Testis (tissue), 3 donors: Measurements from ENCODE around the gene CORO1C. TPM values are rescaled to one million over a fixed set of nuclear protein-coding genes. Genes with fewer than 3 reads are reported as not detected.

Source experiments
- DNase-seq: peaks from one replicate; pipeline ENCODE4 v3.0.0-alpha.2; 2019
- H3K27ac ChIP-seq, 2 donors: fragments of 200-600 bp; sonication (generic); one replicate each; pipeline ENCODE4 v1.5.1; 2019
- H3K27me3 ChIP-seq: fragments of 200-600 bp; sonication (generic); one replicate; pipeline ENCODE4 v1.5.1; 2019
- H3K36me3 ChIP-seq: fragments of 200-600 bp; sonication (generic); one replicate; pipeline ENCODE4 v1.5.1; 2017; ENCODE audit warnings: low read depth; ENCODE audit errors: missing control alignments
- H3K4me1 ChIP-seq: fragments of 200-600 bp; sonication (generic); one replicate; pipeline ENCODE4 v1.5.1; 2019
- H3K4me3 ChIP-seq, 2 donors: fragments of 200-600 bp; sonication (generic); one replicate each; pipeline ENCODE4 v1.5.1; 2017 to 2019
- H3K9me3 ChIP-seq: fragments of 200-600 bp; sonication (generic); one replicate; pipeline ENCODE4 v1.5.1; 2017
- POLR2A ChIP-seq: fragments of 450-650 bp; IDR thresholded peaks from one replicate; pipeline ENCODE4 v1.6.1; 2017; ENCODE audit warnings: antibody characterized with exemption, mild to moderate bottlenecking, moderate library complexity
- WGBS, 2 donors: methylation state at CpG; one replicate each; pipeline ENCODE4 v1.1.5; 2018; 5-methylcytosine and 5-hydroxymethylcytosine counted together
- intact Hi-C: fragments of 100-400 bp; cut with DNase I; formaldehyde crosslinking; loops from one replicate; pipeline ENCODE4 v1.15.1; 2023; ENCODE audit warnings: low total_unique reads
- polyA plus RNA-seq: library from polyadenylated mRNA; stranded (reverse); fragments of 350-450 nt; fragmentation: Illumina TruSeq; extraction: RNeasy Lipid Tissue Mini Kit (QIAGEN cat#74804); gene quantifications from one replicate; pipeline ENCODE4 v1.2.3, GENCODE V29; 2014; ENCODE audit warnings: low read depth, low replicate concordance; ENCODE audit not compliant: insufficient read depth
- total RNA-seq, 2 donors: library from RNA; depleted of rRNA; stranded (reverse); fragments of >200 nt; gene quantifications; one replicate each; pipeline ENCODE4 v1.2.3, GENCODE V29; 2016
- TF ChIP-seq, protein P1 (sequence below), 3 experiments: fragments of 450-650 bp in 2 of 3; fragments of 200-600 bp in 1 of 3; sonication (generic) in 1 of 3; IDR thresholded peaks; one replicate each; pipeline ENCODE4 v1.5.1; 2016 to 2019; ENCODE audit warnings: antibody characterized with exemption in 3 of 3, mild to moderate bottlenecking in 2 of 3, moderate library complexity in 1 of 3

CORO1C gene
- total and polyA plus RNA-seq, 3 donors from 2014 or later: 57.2 to 73.4 (median 70.2) TPM

DNA sequence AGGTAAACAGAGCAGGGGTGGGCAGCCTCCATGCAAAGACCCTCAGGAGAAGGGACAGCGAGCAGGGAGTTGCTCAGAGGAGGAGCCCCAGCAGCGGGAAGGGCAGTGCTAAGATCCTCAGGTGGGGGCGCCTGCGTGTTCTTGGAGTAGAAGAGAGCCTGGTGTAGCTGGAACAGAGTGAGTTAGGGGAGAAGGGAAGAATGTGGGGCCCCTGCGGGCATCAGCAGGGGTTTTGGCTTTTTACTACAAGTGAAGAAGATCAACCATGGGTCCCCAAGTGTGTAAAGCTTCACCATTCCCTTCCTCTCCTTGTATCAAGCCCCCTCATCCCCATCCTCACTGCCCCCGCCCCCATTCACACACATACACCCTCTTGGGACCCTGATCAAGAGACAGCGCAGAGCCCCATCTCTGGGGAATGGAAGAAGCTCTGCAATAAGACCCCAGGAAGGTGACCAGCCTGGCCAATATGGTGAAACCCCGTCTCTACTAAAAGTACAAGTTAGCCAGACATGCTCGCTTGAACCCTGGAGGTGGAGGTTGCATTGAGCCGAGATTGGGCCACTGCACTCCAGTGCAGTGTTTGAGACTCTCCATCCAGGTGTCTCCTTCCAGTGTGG is 123.2 kb downstream of the CORO1C start:
- intact Hi-C loops: no loop called here
- 94 to 95% methylated on average over 10 of the region's 10 CpGs for WGBS, 2 donors

DNA sequence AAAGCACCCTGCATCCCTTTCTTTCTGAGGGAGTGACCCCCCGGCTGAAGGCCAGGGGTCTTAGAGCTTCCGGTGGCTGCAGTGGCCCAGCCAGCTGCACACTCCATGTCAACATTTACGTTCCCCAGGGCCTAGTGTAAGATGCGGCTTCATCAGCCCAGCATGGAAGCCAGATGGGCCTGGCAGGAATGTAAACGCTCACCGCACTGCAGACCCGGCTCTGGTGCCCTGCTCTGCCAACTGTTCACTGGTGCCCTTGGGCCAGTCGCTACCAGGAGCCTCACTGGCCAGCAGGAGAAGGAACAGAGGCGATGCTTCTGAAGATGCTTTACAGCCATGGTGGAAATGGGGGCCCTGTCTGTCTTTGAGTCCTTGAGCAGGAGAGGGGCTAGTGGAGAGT is 124.8 kb downstream of the CORO1C start:
- H3K4me3 ChIP-seq: no peak overlapping the region

More for the DNA sequence above, 123.2 kb downstream of the CORO1C start:
- Histone ChIP-seq H3K27ac (no peak overlapping the region), H3K27me3 (no peaks in the 10 kb centered on the region), H3K36me3 (no peaks in the 10 kb centered on the region), H3K4me1 (peaks cover 10% of the 10 kb centered on the region), H3K4me3 (no peak overlapping the region), H3K9me3 (no peaks in the 10 kb centered on the region)
- TF ChIP-seq POLR2A: no peak
- TF ChIP-seq, protein P1, sequence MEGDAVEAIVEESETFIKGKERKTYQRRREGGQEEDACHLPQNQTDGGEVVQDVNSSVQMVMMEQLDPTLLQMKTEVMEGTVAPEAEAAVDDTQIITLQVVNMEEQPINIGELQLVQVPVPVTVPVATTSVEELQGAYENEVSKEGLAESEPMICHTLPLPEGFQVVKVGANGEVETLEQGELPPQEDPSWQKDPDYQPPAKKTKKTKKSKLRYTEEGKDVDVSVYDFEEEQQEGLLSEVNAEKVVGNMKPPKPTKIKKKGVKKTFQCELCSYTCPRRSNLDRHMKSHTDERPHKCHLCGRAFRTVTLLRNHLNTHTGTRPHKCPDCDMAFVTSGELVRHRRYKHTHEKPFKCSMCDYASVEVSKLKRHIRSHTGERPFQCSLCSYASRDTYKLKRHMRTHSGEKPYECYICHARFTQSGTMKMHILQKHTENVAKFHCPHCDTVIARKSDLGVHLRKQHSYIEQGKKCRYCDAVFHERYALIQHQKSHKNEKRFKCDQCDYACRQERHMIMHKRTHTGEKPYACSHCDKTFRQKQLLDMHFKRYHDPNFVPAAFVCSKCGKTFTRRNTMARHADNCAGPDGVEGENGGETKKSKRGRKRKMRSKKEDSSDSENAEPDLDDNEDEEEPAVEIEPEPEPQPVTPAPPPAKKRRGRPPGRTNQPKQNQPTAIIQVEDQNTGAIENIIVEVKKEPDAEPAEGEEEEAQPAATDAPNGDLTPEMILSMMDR (IDR thresholded peaks at IDR 0.05): no peak
- no peak for DNase-seq

DNA sequence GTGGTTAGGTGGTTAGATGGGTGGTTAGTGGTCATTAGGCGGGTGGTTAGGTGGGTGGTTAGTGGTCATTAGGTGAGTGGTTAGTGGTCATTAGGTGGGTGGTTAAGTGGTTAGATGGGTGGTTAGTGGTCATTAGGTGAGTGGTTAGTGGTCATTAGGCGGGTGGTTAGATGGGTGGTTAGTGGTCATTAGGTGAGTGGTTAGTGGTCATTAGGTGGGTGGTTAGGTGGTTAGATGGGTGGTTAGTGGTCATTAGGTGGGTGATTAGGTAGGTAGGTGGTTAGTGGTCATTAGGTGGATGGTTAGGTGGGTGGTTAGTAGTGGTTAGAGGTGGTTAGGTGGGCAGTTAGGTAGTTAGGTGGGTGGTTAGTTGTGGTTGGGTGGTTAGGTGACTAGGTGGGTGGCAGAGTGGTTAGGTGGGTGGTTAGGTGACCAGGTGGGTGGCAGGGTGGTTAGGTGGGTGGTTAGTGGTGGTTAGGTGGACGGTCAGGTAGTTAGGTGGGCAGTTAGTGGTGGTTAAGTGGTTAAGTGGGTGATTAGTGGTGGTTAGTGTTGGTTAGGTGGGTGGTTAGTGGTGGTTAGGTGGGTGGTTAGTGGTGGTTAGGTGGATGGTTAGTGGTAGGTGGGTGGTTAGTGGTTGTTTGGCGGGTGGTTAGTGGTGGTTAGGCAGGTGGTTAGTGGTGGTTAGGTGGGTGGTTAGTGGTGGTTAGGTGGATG is 125.5 kb downstream of the CORO1C start:
- no peaks in the 10 kb centered on the region for H3K9me3 ChIP-seq
- no peak overlapping the region for H3K4me3 ChIP-seq
- intact Hi-C loops: no loop called here
- H3K4me1 ChIP-seq: peaks cover 10% of the 10 kb centered on the region
- TF ChIP-seq POLR2A: no peak
- TF ChIP-seq, protein P1 (IDR thresholded peaks at IDR 0.05): no peak
- no peaks in the 10 kb centered on the region for H3K27me3 ChIP-seq
- no peaks in the 10 kb centered on the region for H3K36me3 ChIP-seq
- no peak for DNase-seq
- H3K27ac ChIP-seq: no peak overlapping the region
- 87 to 93% methylated on average over 4 of the region's 4 CpGs for WGBS, 2 donors

More for the DNA sequence above, 124.8 kb downstream of the CORO1C start:
- TF ChIP-seq, protein P1 (IDR thresholded peaks at IDR 0.05): no peak
- no peak for TF ChIP-seq POLR2A
- H3K27me3 ChIP-seq: no peaks in the 10 kb centered on the region
- no peak overlapping the region for H3K27ac ChIP-seq
- no peaks in the 10 kb centered on the region for H3K36me3 ChIP-seq
- no peaks in the 10 kb centered on the region for H3K9me3 ChIP-seq
- no peak for DNase-seq
- H3K4me1 ChIP-seq: peaks cover 10% of the 10 kb centered on the region
- 93 to 97% methylated on average over 9 of the region's 9 CpGs for WGBS, 2 donors
- intact Hi-C loops: no loop called here

DNA sequence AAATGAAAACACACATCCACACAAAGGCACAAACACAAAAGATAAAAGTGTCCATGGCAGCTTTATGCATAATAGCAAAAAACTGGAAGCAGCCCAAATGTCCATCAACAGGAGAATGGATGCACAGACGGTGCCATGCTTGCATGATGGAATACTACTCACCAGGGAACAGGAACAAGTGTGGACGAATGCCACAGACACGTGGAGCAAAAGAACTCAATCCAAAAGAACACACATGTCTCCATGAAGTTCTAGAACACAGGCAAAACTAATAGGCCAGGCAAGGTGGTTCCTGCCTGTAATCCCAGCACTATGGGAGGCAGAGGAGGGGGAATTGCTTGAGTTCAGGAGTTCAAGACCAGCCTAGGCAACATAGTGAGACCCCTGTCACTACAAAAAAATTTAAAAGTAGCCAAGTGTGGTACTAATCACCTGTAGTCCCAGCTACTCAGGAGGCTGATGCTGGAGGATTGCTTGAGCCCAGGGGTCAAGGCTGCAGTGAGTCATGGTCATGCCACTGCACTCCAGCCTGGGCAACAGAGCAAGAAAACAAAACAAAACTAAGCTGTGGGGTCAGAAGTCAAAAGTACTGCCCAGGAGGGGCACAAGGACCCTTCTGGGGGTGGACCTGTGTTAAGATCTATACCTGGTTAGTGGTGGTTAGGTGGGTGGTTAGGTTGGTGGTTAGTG is 126.2 kb downstream of the CORO1C start:
- no peak for DNase-seq
- 51 to 70% methylated on average over 3 of the region's 3 CpGs for WGBS, 2 donors
- no peaks in the 10 kb centered on the region for H3K36me3 ChIP-seq
- TF ChIP-seq POLR2A: no peak
- TF ChIP-seq, protein P1 (IDR thresholded peaks at IDR 0.05): no peak
- no peaks in the 10 kb centered on the region for H3K9me3 ChIP-seq
- H3K27me3 ChIP-seq: no peaks in the 10 kb centered on the region
- intact Hi-C loops: no loop called here
- peaks cover 8% of the 10 kb centered on the region for H3K4me1 ChIP-seq
- no peak overlapping the region for H3K27ac ChIP-seq
- H3K4me3 ChIP-seq: no peak overlapping the region
